ENCODE results near the gene ICA1. TPM values are rescaled to one million over a fixed set of nuclear protein-coding genes. Genes with fewer than 3 reads are reported as not detected.

Gene ICA1
- 1.2 and 2.2 TPM in 2 replicates for total RNA-seq

DNA sequence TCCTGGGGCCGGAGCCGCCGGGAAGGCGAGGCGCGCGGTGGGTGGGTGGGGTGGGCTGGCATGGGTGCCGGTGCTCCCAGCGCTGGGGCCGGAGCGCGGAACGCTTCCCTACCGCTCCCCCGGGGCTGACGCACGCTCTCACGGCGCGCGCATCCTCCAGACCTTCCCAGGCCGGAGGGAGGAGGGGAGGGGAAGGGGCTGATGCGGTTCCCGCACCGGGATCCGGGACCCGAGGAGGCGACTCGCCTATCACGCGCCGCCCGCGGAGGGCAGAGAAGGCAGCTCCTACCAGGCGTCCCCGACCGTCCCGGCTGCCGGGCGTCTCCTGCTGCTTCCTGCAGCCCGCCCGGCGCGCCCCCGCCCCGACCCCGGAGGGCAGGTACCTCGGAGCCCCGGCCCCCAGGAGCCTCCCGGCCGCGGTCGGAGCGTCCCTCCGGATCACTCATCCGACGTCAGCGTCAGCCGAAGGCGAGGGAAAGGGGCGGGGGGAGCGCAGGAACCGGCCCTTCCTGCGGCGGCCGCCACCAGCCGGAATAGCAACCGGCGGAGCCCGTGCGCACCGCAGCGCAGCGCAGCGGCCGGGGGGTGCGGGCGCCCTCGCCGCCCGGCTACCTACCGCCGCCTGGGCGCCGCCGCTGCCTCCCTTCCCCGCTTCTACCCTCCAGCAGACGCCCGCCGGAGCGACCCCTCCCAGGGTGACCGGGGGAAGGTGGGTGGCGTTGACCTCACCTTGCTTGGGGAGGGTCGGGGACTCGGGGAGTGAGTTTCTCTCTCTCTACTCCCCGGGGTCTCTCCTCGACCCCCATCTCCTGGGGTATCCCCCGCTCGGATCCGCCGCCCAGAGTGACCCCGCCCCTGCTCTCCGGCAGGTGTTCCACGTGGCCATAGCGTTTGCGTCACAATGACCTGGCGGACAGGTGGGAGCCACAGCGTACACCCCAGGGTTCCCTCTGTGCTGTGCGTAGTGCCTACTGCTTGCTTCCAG, at the start of gene ICA1:
Gene ICA1, minus strand, starts transcription at position 457 of the 985 bp plus-strand sequence. CDS start 26,241 bp downstream, outside the sequence.
- Histone ChIP-seq H4K20me1 (ENCODE audit: insufficient read depth, low read length) (no peaks in the 10 kb centered on the region), H3K27me3 (ENCODE audit: insufficient read depth, low read length) (peaks cover 39% of the 10 kb centered on the region), H2AFZ (ENCODE audit: low read length) (peak within 1 kb of the TSS; percentile 88), H3K27ac (ENCODE audit: low read depth, low read length) (no peak within 1 kb of the TSS), H3K36me3 (ENCODE audit: insufficient read depth, low read length) (no peaks in the 10 kb centered on the region), H3K9me3 (ENCODE audit: low read depth, low read length) (no peaks in the 10 kb centered on the region), H3K4me1 (ENCODE audit: insufficient read depth, low read length) (no peaks in the 10 kb centered on the region), H3K79me2 (ENCODE audit: insufficient read depth, low read length) (no peaks in the 10 kb centered on the region), H3K4me3 (ENCODE audit: insufficient read depth, low read length) (peak within 1 kb of the TSS; percentile 66), H3K4me2 (ENCODE audit: insufficient read depth, low read length) (peak within 1 kb of the TSS; percentile 75)
- TF ChIP-seq CTCF (IDR thresholded peaks at IDR 0.05; ENCODE audit: extremely low read depth, low read depth, low read length) = no peak
- peak; percentile 83 for DNase-seq (ENCODE audit: insufficient read length, low spot score, missing footprints)

GRCh38 chr7:8310876-8311275, 48.9 kb upstream of the ICA1 start:
- no peak overlapping the region for H3K4me2 ChIP-seq (ENCODE audit: insufficient read depth, low read length)
- no peaks in the 10 kb centered on the region for H3K9me3 ChIP-seq (ENCODE audit: low read depth, low read length)
- no peaks in the 10 kb centered on the region for H3K27me3 ChIP-seq (ENCODE audit: insufficient read depth, low read length)
- H3K27ac ChIP-seq (ENCODE audit: low read depth, low read length) = no peak overlapping the region
- no peaks in the 10 kb centered on the region for H4K20me1 ChIP-seq (ENCODE audit: insufficient read depth, low read length)
- H3K79me2 ChIP-seq (ENCODE audit: insufficient read depth, low read length) = no peaks in the 10 kb centered on the region
- no peak for DNase-seq (ENCODE audit: insufficient read length, low spot score, missing footprints)
- H3K36me3 ChIP-seq (ENCODE audit: insufficient read depth, low read length) = no peaks in the 10 kb centered on the region
- no peak overlapping the region for H3K4me3 ChIP-seq (ENCODE audit: insufficient read depth, low read length)
- H2AFZ ChIP-seq (ENCODE audit: low read length) = no peak overlapping the region
- no peaks in the 10 kb centered on the region for H3K4me1 ChIP-seq (ENCODE audit: insufficient read depth, low read length)
- TF ChIP-seq CTCF (IDR thresholded peaks at IDR 0.05; ENCODE audit: extremely low read depth, low read depth, low read length) = no peak

GRCh38 chr7:8305625-8306388, 43.8 kb upstream of the ICA1 start:
- no peak for TF ChIP-seq CTCF (IDR thresholded peaks at IDR 0.05; ENCODE audit: extremely low read depth, low read depth, low read length)
- no peak for DNase-seq (ENCODE audit: insufficient read length, low spot score, missing footprints)
- H2AFZ ChIP-seq (ENCODE audit: low read length) = no peak overlapping the region
- H3K36me3 ChIP-seq (ENCODE audit: insufficient read depth, low read length) = no peaks in the 10 kb centered on the region
- no peak overlapping the region for H3K4me2 ChIP-seq (ENCODE audit: insufficient read depth, low read length)
- no peaks in the 10 kb centered on the region for H3K4me1 ChIP-seq (ENCODE audit: insufficient read depth, low read length)
- no peaks in the 10 kb centered on the region for H3K27me3 ChIP-seq (ENCODE audit: insufficient read depth, low read length)
- no peaks in the 10 kb centered on the region for H3K9me3 ChIP-seq (ENCODE audit: low read depth, low read length)
- no peaks in the 10 kb centered on the region for H4K20me1 ChIP-seq (ENCODE audit: insufficient read depth, low read length)
- H3K79me2 ChIP-seq (ENCODE audit: insufficient read depth, low read length) = no peaks in the 10 kb centered on the region
- no peak overlapping the region for H3K27ac ChIP-seq (ENCODE audit: low read depth, low read length)
- no peak overlapping the region for H3K4me3 ChIP-seq (ENCODE audit: insufficient read depth, low read length)

GRCh38 chr7:8305104-8305503, 43.1 kb upstream of the ICA1 start:
- no peak for TF ChIP-seq CTCF (IDR thresholded peaks at IDR 0.05; ENCODE audit: extremely low read depth, low read depth, low read length)
- H4K20me1 ChIP-seq (ENCODE audit: insufficient read depth, low read length) = no peaks in the 10 kb centered on the region
- no peak overlapping the region for H3K4me2 ChIP-seq (ENCODE audit: insufficient read depth, low read length)
- H3K4me1 ChIP-seq (ENCODE audit: insufficient read depth, low read length) = no peaks in the 10 kb centered on the region
- H3K9me3 ChIP-seq (ENCODE audit: low read depth, low read length) = no peaks in the 10 kb centered on the region
- no peaks in the 10 kb centered on the region for H3K79me2 ChIP-seq (ENCODE audit: insufficient read depth, low read length)
- H3K27ac ChIP-seq (ENCODE audit: low read depth, low read length) = no peak overlapping the region
- H3K27me3 ChIP-seq (ENCODE audit: insufficient read depth, low read length) = no peaks in the 10 kb centered on the region
- no peak overlapping the region for H2AFZ ChIP-seq (ENCODE audit: low read length)
- no peaks in the 10 kb centered on the region for H3K36me3 ChIP-seq (ENCODE audit: insufficient read depth, low read length)
- DNase-seq (ENCODE audit: insufficient read length, low spot score, missing footprints) = no peak
- H3K4me3 ChIP-seq (ENCODE audit: insufficient read depth, low read length) = no peak overlapping the region
